Dermis lymphatic vessel endothelial cell (primary cell): ENCODE data around the gene SDHB. TPM values are rescaled to one million over a fixed set of nuclear protein-coding genes. Genes with fewer than 3 reads are reported as not detected.

Source experiments
- total RNA-seq: library from RNA; depleted of rRNA; stranded (reverse); fragments of >200 nt; gene quantifications from 2 replicates; pipeline ENCODE4 v1.2.1, GENCODE V29; 2014

The SDHB gene
- total RNA-seq: 119 and 123 TPM in 2 replicates

GRCh38 chr1:17053685-17054410 lies at the start of gene SDHB:
Gene SDHB (minus strand): TSS chr1:17054032. CDS start chr1:17054019, 13 bp downstream.

GRCh38 chr1:17011439-17012307 lies 42.2 kb downstream of the SDHB start, which contains the start of gene ATP13A2:
Gene ATP13A2 (minus strand): TSS chr1:17011928. CDS start chr1:17011738, 190 bp downstream.

GRCh38 chr1:16980473-16981268 lies 73.2 kb downstream of the SDHB start, which contains the start of gene MFAP2:
Gene MFAP2 (minus strand): TSS chr1:16980620. CDS start chr1:16978273, 2,347 bp downstream.

Other genes with a start within 250 kb of the SDHB start
- under 0.01 and 8,230 TPM in 2 replicates for gene RNU1-2, start 158.1 kb downstream of the SDHB start, total RNA-seq
- 11.9 and 15.4 TPM in 2 replicates for gene CROCC, start 132.1 kb downstream of the SDHB start, total RNA-seq
- gene MFAP2, start 73.4 kb downstream of the SDHB start, total RNA-seq: 20.9 and 22.0 TPM in 2 replicates
- gene ATP13A2, start 42.1 kb downstream of the SDHB start, total RNA-seq: 27.6 and 31.8 TPM in 2 replicates
- gene PADI2, start 65.4 kb upstream of the SDHB start, total RNA-seq: under 0.01 and 0.33 TPM in 2 replicates
- 0.09 and 0.11 TPM in 2 replicates for gene PADI1, start 151.1 kb upstream of the SDHB start, total RNA-seq
- not detected in 2 replicates for gene PADI3, start 195.1 kb upstream of the SDHB start, total RNA-seq